Hepatocyte (in vitro differentiated cells): ENCODE data around the gene MAPRE2. TPM values are rescaled to one million over a fixed set of nuclear protein-coding genes. Genes with fewer than 3 reads are reported as not detected.

Experiments used
- DNase-seq: peaks from one replicate; pipeline ENCODE4 v3.0.0-alpha.2; 2016; ENCODE audit warnings: low spot score
- H2AFZ ChIP-seq: fragments of 200-600 bp; sonication (generic); 2 replicates; pipeline ENCODE4 v1.6.0; 2016; ENCODE audit warnings: antibody characterized with exemption, mild to moderate bottlenecking
- H3K27ac ChIP-seq: fragments of 200-600 bp; sonication (generic); 2 replicates; pipeline ENCODE4 v1.5.1; 2016; ENCODE audit warnings: mild to moderate bottlenecking
- H3K27me3 ChIP-seq: fragments of 200-600 bp; sonication (generic); 2 replicates; pipeline ENCODE4 v1.6.1; 2016
- H3K36me3 ChIP-seq: fragments of 200-600 bp; sonication (generic); replicated peaks from 2 replicates; pipeline ENCODE4 v1.5.1; 2016; ENCODE audit warnings: low read depth; ENCODE audit not compliant: insufficient read depth
- H3K4me1 ChIP-seq: fragments of 200-600 bp; sonication (generic); 2 replicates; pipeline ENCODE4 v1.5.1; 2016; ENCODE audit warnings: mild to moderate bottlenecking, moderate library complexity; ENCODE audit not compliant: insufficient read depth
- H3K4me2 ChIP-seq: fragments of 200-600 bp; sonication (generic); 2 replicates; pipeline ENCODE4 v1.6.0; 2016
- H3K4me3 ChIP-seq: fragments of 200-600 bp; sonication (generic); 2 replicates; pipeline ENCODE4 v1.5.1; 2016; ENCODE audit warnings: mild to moderate bottlenecking
- H3K79me2 ChIP-seq: fragments of 200-600 bp; sonication (generic); 2 replicates; pipeline ENCODE4 v1.6.0; 2017; ENCODE audit warnings: mild to moderate bottlenecking
- H3K9me2 ChIP-seq: fragments of 200-600 bp; sonication (generic); replicated peaks from 2 replicates; pipeline ENCODE4 v1.6.0; 2017; ENCODE audit warnings: mild to moderate bottlenecking; ENCODE audit not compliant: insufficient read depth
- H3K9me3 ChIP-seq: fragments of 200-600 bp; sonication (generic); 2 replicates; pipeline ENCODE4 v1.5.1; 2016; ENCODE audit warnings: low read depth, mild to moderate bottlenecking
- H4K20me1 ChIP-seq: fragments of 200-600 bp; sonication (generic); 2 replicates; pipeline ENCODE4 v1.6.0; 2016; ENCODE audit warnings: mild to moderate bottlenecking; ENCODE audit not compliant: insufficient read depth, poor library complexity, severe bottlenecking
- CTCF ChIP-seq: fragments of 200-600 bp; sonication (generic); IDR thresholded peaks from 2 replicates; pipeline ENCODE4 v1.5.1; 2016; ENCODE audit warnings: antibody characterized with exemption, mild to moderate bottlenecking; ENCODE audit not compliant: poor library complexity
- EZH2 ChIP-seq: fragments of 200-600 bp; sonication (generic); IDR thresholded peaks from 2 replicates; pipeline ENCODE4 v1.6.1; 2016; ENCODE audit warnings: antibody characterized with exemption, mild to moderate bottlenecking, borderline replicate concordance
- EZH2phosphoT487 ChIP-seq: fragments of 200-600 bp; sonication (generic); IDR thresholded peaks from one replicate; pipeline ENCODE4 v1.6.1; 2018; ENCODE audit warnings: antibody characterized with exemption, mild to moderate bottlenecking, low read depth, moderate library complexity; ENCODE audit not compliant: unreplicated experiment, severe bottlenecking
- WGBS: methylation state at CpG from one replicate; pipeline ENCODE4 v1.1.6; 2016; ENCODE audit warnings: low lambda C conversion rate; ENCODE audit errors: missing lambda C conversion rate; 5-methylcytosine and 5-hydroxymethylcytosine counted together
- polyA plus RNA-seq: library from polyadenylated mRNA; unstranded; fragments of >200 nt; fragmentation: Nextera tagmentation; extraction: Ambion mirVana; gene quantifications from 2 replicates; pipeline ENCODE4 v1.2.1, GENCODE V29; 2016
- total RNA-seq: library from RNA; depleted of rRNA; stranded (reverse); fragments of >200 nt; gene quantifications from 2 replicates; pipeline ENCODE4 v1.2.3, GENCODE V29; 2014

Gene MAPRE2
- total and polyA plus RNA-seq, 2 experiments from 2014 or later, result 19.1 to 27.6 TPM

GRCh38 chr18:35055105-35055504 is 13.9 kb downstream of the MAPRE2 start:
- 96% methylated on average over 7 of the region's 7 CpGs for WGBS
- Histone ChIP-seq H3K36me3 (no peaks in the 10 kb centered on the region), H3K27me3 (no peaks in the 10 kb centered on the region), H3K27ac (no peak overlapping the region), H3K4me3 (no peak overlapping the region), H3K4me2 (no peak overlapping the region), H2AFZ (no peak overlapping the region), H3K4me1 (peaks cover 2% of the 10 kb centered on the region), H3K9me3 (no peaks in the 10 kb centered on the region), H3K79me2 (peaks cover 39% of the 10 kb centered on the region), H4K20me1 (peaks cover 3% of the 10 kb centered on the region), H3K9me2 (no peaks in the 10 kb centered on the region)
- TF ChIP-seq CTCF (no peak), EZH2 (no peak), EZH2phosphoT487 (no peak)
- no peak for DNase-seq

- no peak overlapping the region for H3K4me2 ChIP-seq
- no peaks in the 10 kb centered on the region for H3K36me3 ChIP-seq
- no peak overlapping the region for H3K4me3 ChIP-seq
- no peaks in the 10 kb centered on the region for H3K9me2 ChIP-seq
- H3K27me3 ChIP-seq, result no peaks in the 10 kb centered on the region
- TF ChIP-seq EZH2, result no peak
- no peak for TF ChIP-seq EZH2phosphoT487
- TF ChIP-seq CTCF, result no peak
- no peaks in the 10 kb centered on the region for H3K4me1 ChIP-seq
- H3K79me2 ChIP-seq, result peaks cover 41% of the 10 kb centered on the region
- H4K20me1 ChIP-seq, result peaks cover 3% of the 10 kb centered on the region
- H3K9me3 ChIP-seq, result no peaks in the 10 kb centered on the region
- WGBS, result 97% methylated on average over 2 of the region's 2 CpGs
- no peak overlapping the region for H2AFZ ChIP-seq
- H3K27ac ChIP-seq, result no peak overlapping the region
- no peak for DNase-seq
Observed at GRCh38 chr18:35055726-35056125, 14.5 kb downstream of the MAPRE2 start.

- Histone ChIP-seq H3K9me3 (no peaks in the 10 kb centered on the region), H3K4me1 (no peaks in the 10 kb centered on the region), H3K27me3 (no peaks in the 10 kb centered on the region), H4K20me1 (peaks cover 3% of the 10 kb centered on the region), H3K9me2 (no peaks in the 10 kb centered on the region), H3K79me2 (peaks cover 30% of the 10 kb centered on the region), H3K36me3 (no peaks in the 10 kb centered on the region), H2AFZ (no peak overlapping the region), H3K4me2 (no peak overlapping the region), H3K27ac (no peak overlapping the region), H3K4me3 (no peak overlapping the region)
- TF ChIP-seq CTCF (no peak), EZH2 (no peak), EZH2phosphoT487 (no peak)
- 85% methylated on average over 5 of the region's 5 CpGs for WGBS
- no peak for DNase-seq
Observed at GRCh38 chr18:35059280-35059927, 18.2 kb downstream of the MAPRE2 start.
